Ishikawa (cell line): ENCODE measurements around the gene STPG2.

Source experiments
- CEBPB ChIP-seq: IDR thresholded peaks from 2 replicates; pipeline ENCODE4 v1.6.1; 2012
- CREB1 ChIP-seq: IDR thresholded peaks from 2 replicates; pipeline ENCODE4 v1.6.1; 2012; ENCODE audit warnings: low read depth
- EGR1 ChIP-seq: IDR thresholded peaks from 2 replicates; pipeline ENCODE4 v1.6.1; 2012
- EP300 ChIP-seq: IDR thresholded peaks from 2 replicates; pipeline ENCODE4 v1.6.1; 2012; ENCODE audit warnings: borderline replicate concordance
- FOXM1 ChIP-seq: IDR thresholded peaks from 2 replicates; pipeline ENCODE4 v1.6.1; 2012; ENCODE audit warnings: low read depth, borderline replicate concordance
- NFIC ChIP-seq: IDR thresholded peaks from 2 replicates; pipeline ENCODE4 v1.6.1; 2012
- RAD21 ChIP-seq: IDR thresholded peaks from 2 replicates; pipeline ENCODE4 v1.6.1; 2012; ENCODE audit warnings: low read depth
- TAF1 ChIP-seq: IDR thresholded peaks from 2 replicates; pipeline ENCODE4 v1.6.1; 2012; ENCODE audit warnings: low read depth, mild to moderate bottlenecking
- TCF12 ChIP-seq: IDR thresholded peaks from 2 replicates; pipeline ENCODE4 v1.6.1; 2012; ENCODE audit warnings: low read depth
- TEAD4 ChIP-seq: IDR thresholded peaks from 2 replicates; pipeline ENCODE4 v1.6.1; 2012
- YY1 ChIP-seq: IDR thresholded peaks from 2 replicates; pipeline ENCODE4 v1.6.1; 2012; ENCODE audit warnings: low read depth
- ZBTB7A ChIP-seq: IDR thresholded peaks from 2 replicates; pipeline ENCODE4 v1.6.1; 2012; ENCODE audit warnings: low read depth
- TF ChIP-seq, protein P1 (sequence below): IDR thresholded peaks from 2 replicates; pipeline ENCODE4 v1.6.1; 2012
- TF ChIP-seq, protein P2 (sequence below): IDR thresholded peaks from 2 replicates; pipeline ENCODE4 v1.6.1; 2012
- TF ChIP-seq, protein P3 (sequence below): IDR thresholded peaks from 2 replicates; pipeline ENCODE4 v1.6.1; 2012; ENCODE audit warnings: low read depth, mild to moderate bottlenecking

STPG2 gene

GRCh38 chr4:97924341-97924958, 218.8 kb downstream of the STPG2 start:
- TF ChIP-seq, protein P1, sequence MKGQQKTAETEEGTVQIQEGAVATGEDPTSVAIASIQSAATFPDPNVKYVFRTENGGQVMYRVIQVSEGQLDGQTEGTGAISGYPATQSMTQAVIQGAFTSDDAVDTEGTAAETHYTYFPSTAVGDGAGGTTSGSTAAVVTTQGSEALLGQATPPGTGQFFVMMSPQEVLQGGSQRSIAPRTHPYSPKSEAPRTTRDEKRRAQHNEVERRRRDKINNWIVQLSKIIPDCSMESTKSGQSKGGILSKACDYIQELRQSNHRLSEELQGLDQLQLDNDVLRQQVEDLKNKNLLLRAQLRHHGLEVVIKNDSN: no peak
- TF ChIP-seq ZBTB7A (no peak), TCF12 (no peak), EGR1 (no peak), EP300 (no peak), YY1 (no peak), TEAD4 (no peak), TAF1 (no peak), RAD21 (no peak)
- TF ChIP-seq, protein P2, sequence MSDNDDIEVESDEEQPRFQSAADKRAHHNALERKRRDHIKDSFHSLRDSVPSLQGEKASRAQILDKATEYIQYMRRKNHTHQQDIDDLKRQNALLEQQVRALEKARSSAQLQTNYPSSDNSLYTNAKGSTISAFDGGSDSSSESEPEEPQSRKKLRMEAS: no peak

DNA sequence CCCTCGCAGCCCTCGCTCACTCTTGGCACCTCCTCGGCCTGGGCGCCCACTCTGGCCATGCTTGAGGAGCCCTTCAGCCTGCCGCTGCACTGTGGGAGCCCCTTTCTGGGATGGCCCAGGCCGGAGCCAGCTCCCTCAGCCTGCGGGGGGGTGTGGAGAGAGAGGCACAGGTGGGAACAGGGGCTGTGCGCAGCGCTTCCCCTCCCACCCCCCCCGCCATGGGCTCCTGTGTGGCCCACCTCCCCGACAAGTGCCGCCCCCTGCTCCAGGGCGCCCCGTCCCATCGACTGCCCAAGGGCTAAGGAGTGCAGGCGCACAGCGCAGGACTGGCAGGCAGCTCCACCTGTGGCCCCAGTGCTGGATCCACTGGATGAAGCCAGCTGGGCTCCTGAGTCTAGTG, 220.2 kb downstream of the STPG2 start:
- TF ChIP-seq TCF12 (no peak), EP300 (no peak), RAD21 (no peak), NFIC (no peak), ZBTB7A (no peak), CREB1 (no peak), TAF1 (no peak), CEBPB (no peak), YY1 (no peak), TEAD4 (no peak), FOXM1 (no peak), EGR1 (no peak)
- TF ChIP-seq, protein P2: no peak
- TF ChIP-seq, protein P1: no peak
- TF ChIP-seq, protein P3, sequence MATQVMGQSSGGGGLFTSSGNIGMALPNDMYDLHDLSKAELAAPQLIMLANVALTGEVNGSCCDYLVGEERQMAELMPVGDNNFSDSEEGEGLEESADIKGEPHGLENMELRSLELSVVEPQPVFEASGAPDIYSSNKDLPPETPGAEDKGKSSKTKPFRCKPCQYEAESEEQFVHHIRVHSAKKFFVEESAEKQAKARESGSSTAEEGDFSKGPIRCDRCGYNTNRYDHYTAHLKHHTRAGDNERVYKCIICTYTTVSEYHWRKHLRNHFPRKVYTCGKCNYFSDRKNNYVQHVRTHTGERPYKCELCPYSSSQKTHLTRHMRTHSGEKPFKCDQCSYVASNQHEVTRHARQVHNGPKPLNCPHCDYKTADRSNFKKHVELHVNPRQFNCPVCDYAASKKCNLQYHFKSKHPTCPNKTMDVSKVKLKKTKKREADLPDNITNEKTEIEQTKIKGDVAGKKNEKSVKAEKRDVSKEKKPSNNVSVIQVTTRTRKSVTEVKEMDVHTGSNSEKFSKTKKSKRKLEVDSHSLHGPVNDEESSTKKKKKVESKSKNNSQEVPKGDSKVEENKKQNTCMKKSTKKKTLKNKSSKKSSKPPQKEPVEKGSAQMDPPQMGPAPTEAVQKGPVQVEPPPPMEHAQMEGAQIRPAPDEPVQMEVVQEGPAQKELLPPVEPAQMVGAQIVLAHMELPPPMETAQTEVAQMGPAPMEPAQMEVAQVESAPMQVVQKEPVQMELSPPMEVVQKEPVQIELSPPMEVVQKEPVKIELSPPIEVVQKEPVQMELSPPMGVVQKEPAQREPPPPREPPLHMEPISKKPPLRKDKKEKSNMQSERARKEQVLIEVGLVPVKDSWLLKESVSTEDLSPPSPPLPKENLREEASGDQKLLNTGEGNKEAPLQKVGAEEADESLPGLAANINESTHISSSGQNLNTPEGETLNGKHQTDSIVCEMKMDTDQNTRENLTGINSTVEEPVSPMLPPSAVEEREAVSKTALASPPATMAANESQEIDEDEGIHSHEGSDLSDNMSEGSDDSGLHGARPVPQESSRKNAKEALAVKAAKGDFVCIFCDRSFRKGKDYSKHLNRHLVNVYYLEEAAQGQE: no peak

- TF ChIP-seq CEBPB (no peak), NFIC (no peak), TEAD4 (no peak), FOXM1 (no peak), CREB1 (no peak)
Observed at GRCh38 chr4:97917115-97917514, 226.2 kb downstream of the STPG2 start.

DNA sequence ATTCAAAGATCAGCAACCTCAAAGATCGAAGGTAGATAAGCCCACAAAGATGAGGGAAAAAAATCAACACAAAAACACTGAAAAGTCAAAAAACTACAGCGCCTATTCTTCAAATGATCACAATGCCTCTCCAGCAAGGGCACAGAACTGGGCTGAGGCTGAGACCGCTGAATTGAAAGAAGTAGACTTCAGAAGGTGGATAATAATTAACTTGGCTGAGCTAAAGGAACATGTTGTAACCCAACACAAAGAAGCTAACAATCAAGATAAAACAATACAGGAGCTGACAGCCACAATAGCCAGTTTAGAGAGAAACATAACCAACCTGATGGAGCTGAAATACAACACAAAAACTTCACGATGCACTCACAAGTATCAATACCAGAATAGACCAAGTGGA, 231.1 kb downstream of the STPG2 start:
- TF ChIP-seq CREB1: no peak
- TF ChIP-seq, protein P2: no peak

GRCh38 chr4:97911236-97911906, 231.9 kb downstream of the STPG2 start:
- no peak for TF ChIP-seq CREB1
- no peak for TF ChIP-seq FOXM1
- TF ChIP-seq RAD21: no peak
- TF ChIP-seq TAF1: no peak
- TF ChIP-seq, protein P3: no peak
- TF ChIP-seq, protein P1: no peak
- no peak for TF ChIP-seq TEAD4
- TF ChIP-seq CEBPB: no peak
- TF ChIP-seq ZBTB7A: no peak
- TF ChIP-seq YY1: no peak
- TF ChIP-seq, protein P2: no peak
- TF ChIP-seq TCF12: no peak
- TF ChIP-seq NFIC: no peak
- no peak for TF ChIP-seq EP300
- TF ChIP-seq EGR1: no peak
